A673 (cell line): ENCODE results near the gene SNX24.

Experiments used
- CTCF ChIP-seq: fragments of 300-800, 200-600 bp; sonication (generic); conservative IDR thresholded peaks from 2 replicates; pipeline ENCODE4 v1.5.1; 2017; ENCODE audit warnings: low read depth, mild to moderate bottlenecking, antibody characterized with exemption, low read length, moderate library complexity, mixed read lengths
- EZH2 ChIP-seq: fragments of 200-600 bp; sonication (generic); IDR thresholded peaks from 2 replicates; pipeline ENCODE4 v1.6.1; 2017; ENCODE audit warnings: borderline replicate concordance, low read depth, mild to moderate bottlenecking, mixed read lengths, antibody characterized with exemption, low read length; ENCODE audit not compliant: poor library complexity, severe bottlenecking

GRCh38 chr5:122858451-122858850 lies 13.0 kb downstream of the SNX24 start:
- TF ChIP-seq CTCF (no peak), EZH2 (no peak)
